IMR-90 (cell line): ENCODE data around the gene ZNF227. TPM values are rescaled to one million over a fixed set of nuclear protein-coding genes. Genes with fewer than 3 reads are reported as not detected.

ENCODE experiments used
- ATAC-seq: fragments of 200-7000 bp; cut with Tn5 transposase; 2 replicates; pipeline ENCODE4 v1.9.1; 2020; ENCODE audit warnings: low read depth, mild to moderate bottlenecking, moderate library complexity
- BruUV-seq: library from RNA; stranded (reverse); fragments of 400-500 nt; replicated peaks from 2 replicates; lab custom pipeline; 2021; lab: Mats Ljungman, UMichigan
- CTCF ChIA-PET: fragments of 300-600 bp; formaldehyde crosslinking; extraction: SDS; loops from one replicate; lab custom pipeline; 2021; ENCODE audit warnings: antibody characterized with exemption; lab: Yijun Ruan, JAX
- POLR2A ChIA-PET: fragments of 300-600 bp; sonication (Branson Sonifier 250); formaldehyde crosslinking; loops from one replicate; lab custom pipeline; 2022; ENCODE audit warnings: antibody characterized with exemption; ENCODE audit not compliant: unreplicated experiment; lab: Charles Lee
- DNase-seq: peaks from one replicate; pipeline ENCODE4 v3.0.0; 2013
- H2AFZ ChIP-seq: replicated peaks from 2 replicates; pipeline ENCODE3; 2013; ENCODE audit warnings: low read length, mild to moderate bottlenecking; ENCODE audit not compliant: poor library complexity
- H2AK5ac ChIP-seq: 2 replicates; pipeline ENCODE4 v1.6.1; 2013; ENCODE audit warnings: low read depth, low read length, inconsistent platforms
- H2AK9ac ChIP-seq: replicated peaks from 2 replicates; pipeline ENCODE3; 2013; ENCODE audit warnings: mild to moderate bottlenecking, low read depth, low read length, moderate library complexity; ENCODE audit not compliant: poor library complexity
- H2BK120ac ChIP-seq: 2 replicates; pipeline ENCODE4 v1.6.1; 2013; ENCODE audit warnings: low read depth, low read length, inconsistent platforms
- H2BK15ac ChIP-seq: 3 replicates; pipeline ENCODE4 v1.6.1; 2013; ENCODE audit warnings: low read depth, low read length, inconsistent platforms
- H2BK20ac ChIP-seq: 2 replicates; pipeline ENCODE4 v1.6.1; 2013; ENCODE audit warnings: low read depth, mild to moderate bottlenecking, inconsistent platforms, low read length, moderate library complexity
- H2BK5ac ChIP-seq: 2 replicates; pipeline ENCODE4 v1.6.1; 2013; ENCODE audit warnings: mild to moderate bottlenecking, low read depth, low read length, inconsistent platforms; ENCODE audit not compliant: poor library complexity, severe bottlenecking
- H3K14ac ChIP-seq: replicated peaks from 2 replicates; pipeline ENCODE4 v1.6.1; 2013; ENCODE audit warnings: low read depth, low read length, inconsistent platforms
- H3K18ac ChIP-seq: 2 replicates; pipeline ENCODE4 v1.6.1; 2013; ENCODE audit warnings: low read depth, low read length, control low read depth
- H3K23ac ChIP-seq: 2 replicates; pipeline ENCODE4 v1.6.1; 2013; ENCODE audit warnings: low read depth, low read length, inconsistent platforms
- H3K27ac ChIP-seq: 2 replicates; pipeline ENCODE4 v1.5.1; 2013; ENCODE audit warnings: mild to moderate bottlenecking, control low read depth, low read length; ENCODE audit not compliant: insufficient read depth
- H3K27me3 ChIP-seq: 2 replicates; pipeline ENCODE4 v1.6.1; 2013; ENCODE audit warnings: low read length; ENCODE audit not compliant: control insufficient read depth, insufficient read depth
- H3K36me3 ChIP-seq: 2 replicates; pipeline ENCODE4 v1.6.1; 2013; ENCODE audit warnings: low read length, mixed read lengths; ENCODE audit not compliant: control insufficient read depth, insufficient read depth
- H3K4ac ChIP-seq: 2 replicates; pipeline ENCODE4 v1.6.1; 2013; ENCODE audit warnings: low read depth, low read length, inconsistent platforms
- H3K4me1 ChIP-seq: 2 replicates; pipeline ENCODE4 v1.6.1; 2013; ENCODE audit warnings: low read length, mixed read lengths; ENCODE audit not compliant: control insufficient read depth, insufficient read depth
- H3K4me2 ChIP-seq: 2 replicates; pipeline ENCODE4 v1.6.1; 2013; ENCODE audit warnings: low read depth, mild to moderate bottlenecking, control low read depth, low read length, moderate library complexity
- H3K4me3 ChIP-seq: 2 replicates; pipeline ENCODE4 v1.5.1; 2013; ENCODE audit warnings: low read depth, mild to moderate bottlenecking, control low read depth, low read length, moderate library complexity; ENCODE audit not compliant: insufficient read depth
- H3K56ac ChIP-seq: 2 replicates; pipeline ENCODE4 v1.6.1; 2013; ENCODE audit warnings: low read length, inconsistent platforms; ENCODE audit not compliant: insufficient read depth; ENCODE audit errors: extremely low read depth
- H3K79me1 ChIP-seq, 2 experiments: 2 replicates each; pipeline ENCODE4 v1.6.1; 2013; ENCODE audit warnings: low read length in 2 of 2, inconsistent platforms in 1 of 2, low read depth in 1 of 2
- H3K9ac ChIP-seq: 2 replicates; pipeline ENCODE4 v1.6.1; 2013; ENCODE audit warnings: low read depth, low read length, control low read depth
- H3K9me1 ChIP-seq: 2 replicates; pipeline ENCODE4 v1.6.1; 2013; ENCODE audit warnings: low read length, inconsistent platforms; ENCODE audit not compliant: insufficient read depth
- H3K9me3 ChIP-seq: 2 replicates; pipeline ENCODE4 v1.6.1; 2013; ENCODE audit warnings: low read length; ENCODE audit not compliant: control insufficient read depth, insufficient read depth
- H4K20me1 ChIP-seq: 2 replicates; pipeline ENCODE4 v1.6.1; 2013; ENCODE audit warnings: low read length, inconsistent platforms; ENCODE audit not compliant: insufficient read depth
- H4K5ac ChIP-seq: 2 replicates; pipeline ENCODE4 v1.6.1; 2013; ENCODE audit warnings: mild to moderate bottlenecking, low read depth, low read length, control low read depth
- H4K8ac ChIP-seq, 2 experiments: 2 replicates each; pipeline ENCODE4 v1.6.1; 2013; ENCODE audit warnings: low read depth in 2 of 2, low read length in 2 of 2, control low read depth in 1 of 2, inconsistent platforms in 1 of 2
- H4K91ac ChIP-seq: 2 replicates; pipeline ENCODE4 v1.6.1; 2013; ENCODE audit warnings: low read depth, low read length, inconsistent platforms; ENCODE audit not compliant: insufficient read depth
- BHLHE40 ChIP-seq: fragments of 150-350 bp; IDR thresholded peaks from 2 replicates; pipeline ENCODE4 v1.6.1; 2016; ENCODE audit warnings: mild to moderate bottlenecking, low read depth, low read length
- CEBPB ChIP-seq: IDR thresholded peaks from 2 replicates; pipeline ENCODE4 v1.6.1; 2012; ENCODE audit warnings: low read depth, low read length, improper control_type of control experiment
- ELK1 ChIP-seq: fragments of 150-350 bp; IDR thresholded peaks from 2 replicates; pipeline ENCODE4 v1.6.1; 2016; ENCODE audit warnings: low read depth, mild to moderate bottlenecking, low read length, moderate library complexity, borderline replicate concordance
- POLR2A ChIP-seq: IDR thresholded peaks from 2 replicates; pipeline ENCODE4 v1.6.1; 2012; ENCODE audit warnings: mild to moderate bottlenecking, low read depth, low read length
- SMC3 ChIP-seq: fragments of 150-350 bp; IDR thresholded peaks from 2 replicates; pipeline ENCODE4 v1.6.1; 2016; ENCODE audit warnings: low read depth, mild to moderate bottlenecking, antibody characterized with exemption, low read length, moderate library complexity
- USF2 ChIP-seq: fragments of 150-350 bp; IDR thresholded peaks from 2 replicates; pipeline ENCODE4 v1.6.1; 2017; ENCODE audit warnings: mild to moderate bottlenecking, antibody characterized with exemption, low read length, low read depth
- WGBS, 2 experiments: methylation state at CpG; one replicate each; pipeline versions ENCODE4 v1.1.5 to v1.1.7; 2013; ENCODE audit warnings: missing lambda C conversion rate in 2 of 2; ENCODE audit not compliant: insufficient read length in 1 of 2; ENCODE audit errors: extremely low coverage in 2 of 2; 5-methylcytosine and 5-hydroxymethylcytosine counted together
- dilution Hi-C: fragments of 300-500 bp; cut with HindIII; formaldehyde crosslinking; loops from one replicate; pipeline ENCODE4 v1.14.3; 2018; ENCODE audit warnings: low sequenced_read_pairs; ENCODE audit not compliant: unreplicated experiment
- in situ Hi-C: fragments of 300-500 bp; cut with MboI; formaldehyde crosslinking; loops from 3 replicates; pipeline ENCODE4 v1.14.3; 2019; ENCODE audit warnings: low sequenced_read_pairs, inconsistent platforms, mixed read lengths
- intact Hi-C: fragments of 100-400 bp; cut with micrococcal nuclease; formaldehyde crosslinking; loops from 2 replicates; pipeline ENCODE4 v1.10.0; 2022
- polyA plus RNA-seq, 3 experiments: library from polyadenylated mRNA; depleted of rRNA; stranded (reverse); fragments of >200 nt; gene quantifications; 2 replicates each; pipeline ENCODE4 v1.2.3, GENCODE V29; 2012; ENCODE audit warnings: low replicate concordance in 1 of 3
- total RNA-seq: library from RNA; depleted of rRNA; stranded (reverse); fragments of >200 nt; gene quantifications from 2 replicates; pipeline ENCODE4 v1.2.3, GENCODE V29; 2012

Gene ZNF227
- total and polyA plus RNA-seq, 2 of the 4 experiments (the other 2 are of a cell fraction) = 4.9 to 19.2 TPM

- 100% methylated on average over 2 of the region's 3 CpGs; no CpG with 5 or more reads in 1 of the 2 experiments for WGBS, 2 experiments
- Histone ChIP-seq H3K4ac (no peak overlapping the region), H3K18ac (no peak overlapping the region), H2AK9ac (no peak overlapping the region), H2BK20ac (no peak overlapping the region), H3K4me3 (no peak overlapping the region), H4K8ac (no peak overlapping the region), H2BK15ac (no peak overlapping the region), H2BK120ac (no peak overlapping the region), H4K5ac (no peak overlapping the region), H3K9me3 (peaks cover 23% of the 10 kb centered on the region), H3K23ac (no peak overlapping the region), H4K20me1 (no peaks in the 10 kb centered on the region), H3K79me1 (no peaks in the 10 kb centered on the region; a peak in 1 of 4 replicates), H3K56ac (no peak overlapping the region), H3K9ac (no peak overlapping the region), H3K4me1 (no peaks in the 10 kb centered on the region), H2AK5ac (no peak overlapping the region), H3K14ac (no peak overlapping the region), H3K9me1 (no peaks in the 10 kb centered on the region), H2BK5ac (no peak overlapping the region), H3K27ac (no peak overlapping the region), H3K27me3 (no peaks in the 10 kb centered on the region), H3K36me3 (peaks cover 62% of the 10 kb centered on the region), H3K4me2 (no peak overlapping the region), H2AFZ (no peak overlapping the region), H4K91ac (no peak overlapping the region)
- ChIA-PET POLR2A (no interaction called here), CTCF (no interaction called here)
- intact Hi-C loops = no loop called here
- TF ChIP-seq POLR2A (no peak), USF2 (no peak), SMC3 (no peak), CEBPB (no peak), ELK1 (no peak), BHLHE40 (no peak)
- BruUV-seq = no TSS peak
- DNase-seq (no peak), ATAC-seq (no peak)
- in situ Hi-C loops = no loop called here
- dilution Hi-C loops = no loop called here
Measured at GRCh38 chr19:44232867-44233266, 20.5 kb downstream of the ZNF227 start.
